K562 (cell line): ENCODE results near the gene TECPR1. TPM values are rescaled to one million over a fixed set of nuclear protein-coding genes. Genes with fewer than 3 reads are reported as not detected.

Experiments
- ARID2 ChIP-seq: fragments of 450-650 bp; IDR thresholded peaks from 2 replicates; pipeline ENCODE4 v1.6.1; 2017; ENCODE audit warnings: antibody characterized with exemption, mild to moderate bottlenecking
- BRCA1 ChIP-seq, 2 experiments: fragments of 450-650 bp in 1 of 2; sonication (generic) in 1 of 2; formaldehyde crosslinking in 1 of 2; IDR thresholded peaks; 2 replicates each; pipeline versions ENCODE4 v1.5.0 to v1.6.1; 2017 to 2020; ENCODE audit warnings: mild to moderate bottlenecking in 1 of 2, missing genetic modification reagents in 1 of 2
- CSDE1 ChIP-seq, 2 experiments: fragments of 450-650 bp; IDR thresholded peaks; 2 replicates each; pipeline ENCODE4 v1.6.1; 2016; ENCODE audit warnings: mild to moderate bottlenecking in 1 of 2
- GTF2B ChIP-seq: IDR thresholded peaks from 2 replicates; pipeline ENCODE4 v1.6.1; 2011; ENCODE audit not compliant: insufficient read length; ENCODE audit errors: extremely low read depth
- HDAC6 ChIP-seq: IDR thresholded peaks from 2 replicates; pipeline ENCODE4 v1.6.1; 2012; ENCODE audit warnings: low read depth, mild to moderate bottlenecking, control low read depth, inconsistent platforms, low read length, moderate library complexity
- JUN ChIP-seq, 2 experiments: sonication (generic) in 1 of 2; formaldehyde crosslinking in 1 of 2; IDR thresholded peaks; 2 replicates each; pipeline versions ENCODE4 v1.6.1 to v1.8.0; 2012 to 2022; ENCODE audit warnings: borderline replicate concordance in 2 of 2, mild to moderate bottlenecking in 2 of 2, improper control_type of control experiment in 1 of 2, low read depth in 1 of 2, low read length in 1 of 2, missing genetic modification reagents in 1 of 2
- POLR2AphosphoS5 ChIP-seq: IDR thresholded peaks from 2 replicates; pipeline ENCODE4 v1.6.1; 2011; ENCODE audit warnings: mild to moderate bottlenecking, low read depth, low read length, moderate library complexity; ENCODE audit not compliant: control insufficient read depth, insufficient read depth
- ZNF318 ChIP-seq, 2 experiments: fragments of 450-650 bp; IDR thresholded peaks; 2 replicates each; pipeline ENCODE4 v1.6.1; 2016; ENCODE audit warnings: mild to moderate bottlenecking in 2 of 2, borderline replicate concordance in 1 of 2, low read depth in 1 of 2, moderate library complexity in 1 of 2
- ZNF354B ChIP-seq: fragments of 250-450 bp; sonication (Bioruptor Pico); IDR thresholded peaks from 2 replicates; pipeline ENCODE4 v1.4.0; 2020
- polyA plus RNA-seq, 8 experiments: library from polyadenylated mRNA; depleted of rRNA in 4 of 8; stranded (reverse) in 5 of 8; unstranded in 3 of 8; fragments of >200 nt; fragmentation: Nextera tagmentation in 2 of 8; fragmentation: Illumina TruSeq in 1 of 8; extraction: Ambion mirVana in 2 of 8; extraction: Trizol in 1 of 8; gene quantifications; 2 replicates each; pipeline versions ENCODE4 v1.2.1 to v1.2.3, GENCODE V29; 2011 to 2014; ENCODE audit warnings: inconsistent platforms in 1 of 8, missing spikeins in 1 of 8
- total RNA-seq, 7 experiments: library from RNA; depleted of rRNA in 6 of 7; stranded (reverse); fragments of >200 nt in 6 of 7; fragmentation: Illumina TruSeq in 2 of 7; extraction: Trizol in 2 of 7; gene quantifications; 2 replicates each; pipeline versions ENCODE4 v1.2.1 to v1.2.3, GENCODE V29; 2011 to 2021; ENCODE audit warnings: low replicate concordance in 1 of 7
- TF ChIP-seq, protein P1 (sequence below): sonication (generic); formaldehyde crosslinking; IDR thresholded peaks from 2 replicates; pipeline ENCODE4 v1.4.0; 2020; ENCODE audit warnings: mild to moderate bottlenecking, missing genetic modification reagents
- TF ChIP-seq, protein P2 (sequence below): fragments of 250-450 bp; sonication (Bioruptor Pico); IDR thresholded peaks from 2 replicates; pipeline ENCODE4 v1.9.0; 2021; ENCODE audit warnings: mild to moderate bottlenecking

Gene TECPR1
- total and polyA plus RNA-seq, 9 of the 15 experiments (the other 6 are each of a cell fraction or from before 2014, with no cell fraction given), result 0.17 to 15.0 (median 2.2) TPM

DNA sequence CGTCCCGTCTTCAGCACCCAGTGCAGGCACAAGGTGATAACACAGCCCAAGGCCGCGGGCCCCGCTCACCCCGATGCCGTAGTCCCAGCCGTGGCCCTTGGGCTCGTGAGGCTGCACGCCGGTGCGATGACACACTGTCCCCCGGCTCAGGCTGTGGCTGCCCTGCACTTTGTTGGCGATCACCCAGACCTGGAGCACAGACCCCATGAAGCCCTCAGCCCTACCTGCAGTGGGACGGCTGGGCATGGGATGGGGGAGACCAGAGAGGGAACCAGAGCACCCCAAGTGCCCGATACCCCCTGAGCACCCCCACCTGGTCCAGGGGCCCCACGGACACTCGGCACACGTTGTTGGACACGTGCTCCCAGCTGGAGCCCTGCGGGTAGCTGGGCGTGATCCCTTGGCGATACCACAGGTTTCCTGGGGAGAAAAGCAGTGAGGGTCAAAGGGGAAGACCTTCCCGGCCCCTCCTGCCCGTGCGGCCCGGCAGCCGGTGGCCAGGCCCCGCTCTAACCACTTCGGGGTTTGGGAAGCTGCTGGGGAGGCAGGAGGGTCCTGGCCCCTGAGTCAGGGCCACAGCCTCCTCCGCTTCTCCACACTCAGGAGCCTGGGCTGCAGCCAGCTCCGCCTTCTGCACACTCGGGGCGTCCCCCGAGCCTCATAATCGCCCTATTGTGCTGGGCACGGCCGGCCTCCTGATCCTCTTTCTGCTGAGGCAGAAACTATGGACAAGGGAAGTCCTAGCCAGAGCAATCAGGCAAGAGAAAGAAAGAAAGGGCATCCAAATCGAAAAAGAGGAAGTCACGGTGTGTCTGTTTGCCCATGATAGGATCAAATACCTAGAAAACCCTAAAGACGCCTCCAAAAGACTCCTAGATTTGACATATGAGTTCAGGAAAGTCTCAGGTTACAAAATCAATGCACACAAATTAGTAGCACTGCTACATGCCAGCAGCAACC lies 34.1 kb downstream of the TECPR1 start (continued):
- TF ChIP-seq, protein P1, sequence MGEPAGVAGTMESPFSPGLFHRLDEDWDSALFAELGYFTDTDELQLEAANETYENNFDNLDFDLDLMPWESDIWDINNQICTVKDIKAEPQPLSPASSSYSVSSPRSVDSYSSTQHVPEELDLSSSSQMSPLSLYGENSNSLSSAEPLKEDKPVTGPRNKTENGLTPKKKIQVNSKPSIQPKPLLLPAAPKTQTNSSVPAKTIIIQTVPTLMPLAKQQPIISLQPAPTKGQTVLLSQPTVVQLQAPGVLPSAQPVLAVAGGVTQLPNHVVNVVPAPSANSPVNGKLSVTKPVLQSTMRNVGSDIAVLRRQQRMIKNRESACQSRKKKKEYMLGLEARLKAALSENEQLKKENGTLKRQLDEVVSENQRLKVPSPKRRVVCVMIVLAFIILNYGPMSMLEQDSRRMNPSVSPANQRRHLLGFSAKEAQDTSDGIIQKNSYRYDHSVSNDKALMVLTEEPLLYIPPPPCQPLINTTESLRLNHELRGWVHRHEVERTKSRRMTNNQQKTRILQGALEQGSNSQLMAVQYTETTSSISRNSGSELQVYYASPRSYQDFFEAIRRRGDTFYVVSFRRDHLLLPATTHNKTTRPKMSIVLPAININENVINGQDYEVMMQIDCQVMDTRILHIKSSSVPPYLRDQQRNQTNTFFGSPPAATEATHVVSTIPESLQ, result no peak
- TF ChIP-seq ZNF354B, result no peak
- no peak for TF ChIP-seq ZNF318 (IDR thresholded peaks at IDR 0.05; ENCODE audit: borderline replicate concordance in 1 of 2, low read depth in 1 of 2)
- TF ChIP-seq, protein P2, sequence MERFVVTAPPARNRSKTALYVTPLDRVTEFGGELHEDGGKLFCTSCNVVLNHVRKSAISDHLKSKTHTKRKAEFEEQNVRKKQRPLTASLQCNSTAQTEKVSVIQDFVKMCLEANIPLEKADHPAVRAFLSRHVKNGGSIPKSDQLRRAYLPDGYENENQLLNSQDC, result no peak
- no peak for TF ChIP-seq ARID2
- TF ChIP-seq GTF2B, result no peak
- no peak for TF ChIP-seq JUN (IDR thresholded peaks at IDR 0.05; ENCODE audit: borderline replicate concordance, low read depth, low read length)
- no peak for TF ChIP-seq JUN (CRISPR knock-in tag; IDR thresholded peaks at IDR 0.05; ENCODE audit: borderline replicate concordance)
- TF ChIP-seq BRCA1 (IDR thresholded peaks at IDR 0.05), result no peak
- TF ChIP-seq BRCA1 (CRISPR knock-in tag; IDR thresholded peaks at IDR 0.05), result no peak
- no peak for TF ChIP-seq CSDE1 (IDR thresholded peaks at IDR 0.05)
- peak; percentile 68; the same call in 1 of the 2 replicates for TF ChIP-seq POLR2AphosphoS5
- TF ChIP-seq HDAC6, result no peak
